HL-60/S4 (cell line): ENCODE data around the gene SFMBT1.

ENCODE experiments used
- in situ Hi-C: fragments of 300-500 bp; cut with MboI; formaldehyde crosslinking; loops from 2 replicates; pipeline ENCODE4 v1.14.3; 2022; ENCODE audit warnings: low sequenced_read_pairs

Gene SFMBT1

DNA sequence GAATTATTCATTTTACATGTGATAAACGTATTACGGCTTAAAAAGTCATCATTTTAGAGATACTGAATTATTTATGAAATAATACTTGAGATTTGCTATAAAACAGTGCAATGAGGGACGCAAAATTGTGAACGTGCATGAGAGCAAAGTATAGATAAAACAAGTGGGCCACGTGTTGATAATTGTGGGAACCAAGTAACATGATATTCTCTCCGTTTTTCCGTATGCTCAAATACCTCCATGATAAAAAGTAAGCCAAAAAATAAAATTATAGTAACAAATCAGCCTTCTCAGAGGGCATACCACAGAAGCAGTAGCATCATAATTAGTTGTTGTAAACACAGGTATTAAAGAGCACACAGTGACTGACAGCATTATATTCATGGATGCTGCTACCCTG lies 42.6 kb downstream of the SFMBT1 start:
- in situ Hi-C loops: no loop called here

DNA sequence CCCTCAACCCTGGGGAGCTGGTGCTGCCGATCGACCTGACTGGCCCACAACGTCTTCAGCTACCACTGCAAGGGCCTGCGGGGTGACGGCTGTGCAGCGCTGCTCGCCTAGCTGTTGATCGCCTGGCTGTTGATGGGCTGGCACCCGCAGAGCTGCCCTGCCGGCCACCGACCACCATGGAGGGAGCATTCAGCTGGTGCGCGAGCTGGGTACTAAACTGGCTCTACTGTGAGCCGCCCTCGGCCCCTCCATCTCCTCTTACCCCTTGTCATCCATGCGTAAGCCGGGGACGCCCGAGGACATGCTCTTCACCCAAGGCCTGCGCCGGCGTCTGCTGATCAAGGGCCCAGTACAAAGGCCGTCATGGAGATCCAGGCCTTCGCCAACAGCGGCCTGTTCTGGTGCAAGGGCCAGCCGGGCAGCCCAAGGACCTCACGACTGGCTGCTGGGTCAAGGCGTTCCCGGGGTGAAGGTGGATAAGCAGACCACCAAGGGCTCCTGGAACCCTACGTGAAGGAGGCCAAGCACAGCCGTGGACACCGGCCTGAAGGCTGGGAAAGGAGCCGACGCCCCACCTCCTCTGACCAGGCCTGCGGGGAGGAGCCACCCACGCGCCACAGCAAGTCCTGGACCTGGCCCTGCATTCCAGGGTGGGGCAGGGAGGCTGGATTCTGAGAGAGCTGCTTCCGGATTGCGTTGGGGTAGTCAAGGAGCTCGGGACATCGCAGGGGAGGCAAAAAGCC lies 46.9 kb downstream of the SFMBT1 start:
- in situ Hi-C loops: no loop called here

DNA sequence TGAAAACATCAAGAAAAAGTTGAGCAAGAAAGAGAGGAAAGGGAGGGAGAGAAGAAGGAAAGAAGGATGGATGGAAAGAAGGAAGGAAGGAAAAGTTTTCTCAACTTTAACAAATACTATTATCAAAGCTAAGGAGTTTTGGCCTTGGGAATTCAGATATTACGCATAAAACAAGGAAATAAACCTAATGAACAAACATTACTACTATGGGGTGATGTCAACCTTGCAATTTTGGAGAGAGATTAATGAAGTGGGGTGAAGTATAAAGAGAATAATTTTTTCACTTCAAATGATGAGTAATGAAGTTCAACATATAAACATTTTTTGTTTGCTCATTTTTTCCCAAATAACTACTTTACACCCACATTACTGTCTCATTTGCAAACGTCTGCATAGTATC lies 55.2 kb downstream of the SFMBT1 start:
- in situ Hi-C loops: no loop called here

DNA sequence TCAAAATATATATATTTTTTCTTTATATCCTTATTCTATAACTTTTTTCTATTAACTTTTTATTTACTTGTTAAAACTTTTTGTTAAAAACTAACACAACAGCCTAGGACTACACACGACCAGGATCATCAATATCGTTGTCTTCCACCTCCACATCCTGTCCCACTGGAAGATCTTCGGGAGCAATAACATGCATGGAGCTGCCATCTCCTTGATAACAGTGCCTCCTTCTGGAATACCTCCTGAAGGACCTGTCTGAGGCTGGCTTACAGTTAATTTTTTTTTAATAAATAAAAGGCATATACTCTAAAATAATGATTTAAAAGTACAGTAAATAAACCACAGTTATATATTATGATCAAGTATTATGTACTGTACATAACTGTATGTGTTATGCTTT lies 58.9 kb downstream of the SFMBT1 start:
- in situ Hi-C loops: no loop called here

DNA sequence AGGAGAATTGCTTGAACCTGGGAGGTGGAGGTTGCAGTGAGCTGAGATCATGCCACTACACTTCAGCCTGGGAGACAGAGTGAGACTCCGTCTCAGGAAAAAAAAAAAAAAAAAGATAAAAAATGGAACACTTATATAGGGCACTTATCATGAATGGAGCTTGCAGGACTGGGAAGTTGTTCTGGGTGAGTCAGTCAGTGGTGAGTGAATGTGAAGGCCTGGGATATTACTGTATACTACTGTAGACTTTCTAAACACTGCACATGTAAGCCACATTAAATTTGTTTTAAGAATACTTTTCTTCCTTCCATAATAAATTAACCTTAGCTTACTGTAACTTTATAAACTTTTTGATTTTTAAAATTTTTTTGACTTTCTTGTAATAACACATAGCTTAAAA lies 59.8 kb downstream of the SFMBT1 start:
- in situ Hi-C loops: no loop called here

DNA sequence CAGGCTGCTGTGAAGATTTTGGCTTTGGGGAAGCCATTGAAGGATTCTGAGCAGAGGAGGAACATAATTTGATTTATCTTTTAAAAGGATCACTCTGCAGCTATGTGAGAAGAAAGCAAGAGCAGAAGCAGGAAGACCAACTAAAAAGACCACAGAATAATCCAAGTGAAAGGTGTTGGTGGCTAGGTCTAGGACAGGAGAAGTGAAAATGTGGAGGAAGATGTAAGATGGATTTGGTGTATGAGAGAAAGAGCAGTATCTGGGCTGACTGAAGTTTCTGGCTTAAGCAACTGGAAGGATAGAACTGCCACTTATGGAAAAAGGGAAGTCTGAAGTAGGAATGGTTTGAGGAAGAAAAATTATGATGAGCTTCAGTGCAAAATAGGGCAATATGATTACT lies 62.0 kb downstream of the SFMBT1 start:
- in situ Hi-C loops: no loop called here

DNA sequence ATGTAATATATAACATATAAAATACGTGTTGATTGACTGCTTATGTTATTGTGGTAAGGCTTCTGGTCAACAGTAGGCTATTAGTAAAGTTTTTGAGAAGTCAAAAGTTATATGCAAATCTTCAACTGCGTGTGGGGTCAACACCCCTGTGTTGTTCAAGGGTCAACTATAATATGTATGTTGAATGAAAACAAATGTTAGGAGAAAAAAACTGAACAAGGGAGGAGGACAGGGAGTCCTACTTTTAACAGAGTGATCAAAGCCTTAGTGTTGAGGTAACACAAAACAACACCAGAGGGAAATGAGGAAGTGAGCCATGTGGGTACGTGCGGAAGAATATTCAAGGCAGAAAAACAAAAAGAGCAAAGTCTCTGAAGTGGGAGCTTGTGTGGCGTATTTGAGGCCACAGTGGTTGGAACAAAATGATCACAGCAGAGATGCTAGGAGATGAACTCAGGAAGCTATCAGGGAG lies 62.5 kb downstream of the SFMBT1 start:
- in situ Hi-C loops: no loop called here

DNA sequence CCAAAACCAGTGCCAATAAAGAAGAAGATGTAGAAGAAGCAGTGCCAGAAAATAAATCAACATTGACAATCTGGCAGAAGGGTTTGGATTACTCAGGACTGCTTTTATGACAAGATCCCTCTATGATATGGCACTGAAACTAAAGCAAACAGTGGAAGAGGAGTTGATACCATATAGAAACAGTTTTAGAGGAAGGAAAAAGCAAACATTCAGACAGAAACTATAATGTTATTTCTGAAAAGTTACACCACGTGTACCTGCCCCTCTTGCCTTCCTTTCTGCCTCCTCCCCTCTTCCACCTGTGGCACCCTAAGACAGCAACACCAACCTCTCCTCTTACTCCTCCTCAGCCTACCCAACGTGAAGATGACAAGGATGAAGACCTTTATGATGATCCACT lies 63.0 kb downstream of the SFMBT1 start:
- in situ Hi-C loops: no loop called here

DNA sequence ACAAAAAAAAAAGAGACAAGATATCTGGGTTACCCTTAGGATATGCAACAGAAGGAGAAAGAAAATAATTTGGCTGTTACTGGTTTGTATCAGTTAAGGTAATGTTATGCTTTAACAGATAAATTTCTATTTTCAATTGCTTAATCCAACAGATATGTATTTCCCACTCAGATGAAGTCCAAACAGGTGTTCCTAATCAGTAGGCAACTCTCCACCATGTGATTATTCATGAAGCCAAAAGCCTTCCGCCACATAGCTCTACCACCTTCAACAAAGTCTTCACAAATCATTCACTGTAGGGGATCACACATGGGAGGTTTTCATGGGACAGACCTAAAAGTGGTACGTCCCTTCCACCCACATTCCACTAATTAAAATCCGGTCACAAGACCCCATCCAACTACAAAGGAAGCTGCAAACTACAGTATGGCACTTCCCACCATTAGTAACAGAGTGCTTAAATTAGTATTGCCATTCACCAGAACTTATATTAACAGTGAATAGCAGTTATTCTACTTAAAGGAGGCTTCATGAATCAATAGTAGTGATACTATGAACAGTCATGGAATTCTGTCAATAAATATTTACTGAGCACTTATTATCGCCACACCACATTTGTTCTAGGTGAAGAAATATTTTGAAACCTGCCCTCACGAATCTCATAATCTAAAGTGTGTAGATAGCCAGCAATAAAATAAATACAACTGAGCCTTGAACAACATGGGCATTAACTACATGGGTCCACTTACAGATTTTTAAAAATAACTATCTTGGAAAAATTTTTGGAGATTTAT lies 66.5 kb downstream of the SFMBT1 start:
- in situ Hi-C loops: no loop called here

DNA sequence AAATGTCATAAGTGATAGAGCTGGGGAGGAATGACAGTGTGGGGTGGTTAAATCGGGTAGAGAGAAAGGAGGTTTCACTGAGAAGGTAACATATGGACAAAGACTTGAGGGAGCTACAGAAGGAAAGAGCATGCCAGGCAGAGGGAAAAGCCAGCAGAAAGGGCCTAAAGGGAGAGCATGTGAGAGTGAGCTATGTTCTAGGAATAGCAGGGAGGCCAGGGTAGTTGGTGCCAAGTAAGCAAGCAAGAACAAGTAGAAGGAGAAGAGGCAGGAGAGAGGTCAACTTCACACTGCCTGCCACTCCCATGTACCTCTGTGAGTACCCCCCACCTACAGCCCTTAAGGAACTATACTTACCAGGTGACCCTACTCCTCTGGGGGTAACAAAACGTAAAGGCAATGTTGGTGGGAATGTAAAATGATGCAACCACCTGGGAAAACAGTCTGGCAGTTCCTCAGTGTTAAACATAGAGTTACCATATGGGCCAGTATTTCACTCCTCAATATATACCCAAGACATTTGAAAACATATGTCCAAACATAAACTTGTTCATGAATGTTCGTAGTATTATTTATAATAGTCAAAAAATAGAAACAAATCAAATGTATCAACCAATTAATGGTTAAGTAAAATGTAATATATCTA lies 67.6 kb downstream of the SFMBT1 start:
- in situ Hi-C loops: no loop called here

DNA sequence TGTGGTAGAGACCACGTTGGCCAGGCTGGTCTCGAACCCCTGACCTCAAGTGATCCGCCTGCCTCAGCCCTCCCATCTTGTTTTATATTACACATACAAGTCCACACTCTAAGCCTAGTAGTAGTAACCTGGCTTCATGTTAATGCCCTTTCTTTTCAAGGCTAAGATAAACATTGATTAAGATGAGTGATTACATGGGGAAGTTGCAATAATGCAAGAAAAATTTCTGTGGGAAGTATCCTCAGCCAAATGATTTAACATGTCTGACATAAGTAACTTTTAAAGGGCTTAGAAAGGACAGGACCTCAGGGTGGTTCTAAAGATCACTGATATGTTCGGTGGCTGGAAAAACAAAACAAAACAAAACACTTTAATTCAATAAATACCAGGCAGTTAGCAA lies 72.1 kb downstream of the SFMBT1 start:
- in situ Hi-C loops: no loop called here

DNA sequence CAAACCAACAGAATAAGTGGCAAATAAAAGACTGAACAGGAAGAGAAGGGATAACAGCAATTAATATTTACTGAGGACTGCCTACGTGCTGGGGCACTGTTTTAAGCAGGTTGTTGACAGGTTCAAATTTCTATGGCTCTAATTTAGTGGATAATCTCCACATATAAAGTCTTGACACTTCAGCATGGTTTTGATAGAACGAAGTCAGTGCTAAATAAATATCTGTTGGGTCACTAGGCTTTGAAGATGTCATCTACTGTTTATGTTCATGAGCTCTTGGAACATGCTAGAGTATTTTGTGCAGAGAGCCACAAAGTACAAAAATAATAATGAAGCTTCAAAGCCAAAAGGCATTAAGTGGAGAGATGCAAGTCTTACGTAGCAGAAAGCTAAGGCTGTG lies 74.0 kb downstream of the SFMBT1 start:
- in situ Hi-C loops: no loop called here

DNA sequence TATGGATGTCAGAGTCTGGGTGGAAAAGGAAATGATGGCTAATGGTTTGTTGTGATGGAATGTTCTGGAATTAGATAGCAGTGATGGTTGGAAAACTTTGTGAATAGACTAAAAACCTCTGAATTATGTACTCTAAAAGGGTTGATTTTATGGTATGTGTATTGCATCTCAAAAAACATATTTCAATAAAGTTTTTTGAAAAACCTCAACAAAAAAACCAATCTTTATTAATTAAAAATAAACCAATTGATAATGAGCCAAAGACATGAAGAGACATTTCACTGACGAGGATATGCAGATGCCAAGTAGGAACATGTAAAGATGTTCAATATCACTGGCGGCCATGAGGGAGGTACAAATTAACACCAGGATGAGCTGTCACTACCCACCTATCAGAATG lies 78.5 kb downstream of the SFMBT1 start:
- in situ Hi-C loops: no loop called here

DNA sequence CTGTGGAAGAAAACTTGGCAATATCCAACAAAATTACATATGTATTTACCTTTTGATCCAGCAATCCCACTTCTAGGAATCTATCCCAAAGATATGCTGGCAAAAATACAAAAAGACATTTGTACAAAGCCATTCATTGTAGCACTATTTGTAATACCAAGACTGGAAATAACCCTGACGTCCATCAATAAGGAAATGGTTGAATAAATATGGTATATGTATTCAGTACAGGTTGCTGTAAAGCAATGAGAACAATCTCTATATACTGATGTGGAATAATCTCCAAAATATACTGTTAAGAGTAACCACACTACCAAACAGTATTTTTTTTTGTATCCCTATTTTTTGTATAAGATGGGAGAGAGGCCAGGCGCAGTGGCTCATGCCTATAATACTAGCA lies 83.7 kb downstream of the SFMBT1 start:
- in situ Hi-C loops: no loop called here

DNA sequence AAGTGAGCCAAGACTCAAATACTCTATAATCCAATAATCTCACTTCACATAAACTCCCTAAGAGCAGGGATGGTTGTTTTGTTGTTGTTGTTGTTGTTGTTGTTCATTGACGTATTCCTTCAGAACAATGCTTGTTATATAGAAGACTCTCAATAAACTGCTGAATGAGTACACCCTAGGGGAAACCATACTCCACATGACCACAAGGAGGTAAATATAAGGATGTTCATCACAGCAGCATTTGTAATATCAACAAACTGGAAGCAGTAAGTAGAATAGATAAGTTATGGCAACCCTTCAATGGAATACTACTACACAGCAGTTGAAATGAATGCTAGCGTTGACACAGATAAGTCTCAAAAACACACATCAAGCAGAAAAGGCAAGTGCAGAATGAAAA lies 86.1 kb downstream of the SFMBT1 start:
- in situ Hi-C loops: no loop called here

DNA sequence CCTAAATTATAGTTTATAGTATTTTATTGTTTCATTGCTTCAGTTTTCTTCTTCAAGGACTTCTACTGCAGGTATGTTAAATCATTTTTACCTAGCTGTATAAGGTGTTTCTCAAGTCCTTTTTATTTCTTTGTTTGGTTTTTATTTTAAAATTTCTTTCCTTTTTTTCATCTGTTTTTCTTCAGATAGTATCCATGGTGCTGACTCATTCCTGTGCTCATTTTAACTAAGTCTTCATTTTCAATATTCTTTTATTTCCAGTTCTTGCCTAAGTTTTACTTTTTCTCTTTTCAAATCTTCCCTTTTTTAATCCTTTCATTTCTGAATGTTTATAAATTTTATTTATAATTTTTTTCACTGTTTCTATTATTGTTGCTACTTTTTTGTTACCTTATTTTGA lies 106.3 kb downstream of the SFMBT1 start:
- in situ Hi-C loops: no loop called here

DNA sequence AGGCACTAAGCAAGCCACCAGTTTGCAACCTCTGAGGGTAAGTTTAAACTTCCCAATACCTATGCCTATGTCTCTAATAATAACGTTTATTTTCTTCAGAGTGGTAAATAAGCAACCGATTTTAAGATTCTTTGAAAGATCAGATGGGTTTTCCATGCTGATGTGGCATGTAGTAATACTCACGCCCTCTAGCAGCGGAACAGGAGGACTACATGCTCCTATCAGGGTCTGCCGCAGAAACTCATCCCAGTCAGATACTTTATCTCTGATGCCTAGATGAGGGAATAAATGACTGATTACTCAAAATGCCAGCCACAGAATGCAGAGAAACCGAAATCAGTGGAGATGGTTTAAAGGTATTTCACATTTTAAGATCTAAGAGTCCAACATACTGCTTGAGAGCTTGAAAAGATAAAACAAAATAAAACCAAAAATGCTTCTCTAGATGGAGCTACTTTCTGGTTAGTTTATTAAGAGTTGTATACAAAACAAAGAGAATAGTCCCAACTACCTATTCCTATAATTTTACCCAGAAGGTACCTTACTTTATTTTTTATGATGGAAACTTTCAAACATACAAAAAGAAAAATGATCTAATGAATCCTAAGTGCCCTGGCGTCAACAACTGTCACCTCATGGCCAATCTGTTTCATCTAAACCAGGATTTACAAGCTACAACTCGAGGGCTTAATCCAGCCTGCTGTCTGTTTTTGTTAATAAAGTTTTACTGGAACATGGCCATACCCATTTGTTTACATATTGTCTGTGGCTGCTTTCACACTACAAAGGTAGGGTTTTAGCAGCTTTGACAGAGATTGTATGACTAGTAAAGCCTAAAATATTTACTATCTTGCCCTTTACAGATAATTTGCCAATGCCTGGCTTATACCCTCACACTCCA lies 111.0 kb downstream of the SFMBT1 start:
- in situ Hi-C loops: no loop called here

DNA sequence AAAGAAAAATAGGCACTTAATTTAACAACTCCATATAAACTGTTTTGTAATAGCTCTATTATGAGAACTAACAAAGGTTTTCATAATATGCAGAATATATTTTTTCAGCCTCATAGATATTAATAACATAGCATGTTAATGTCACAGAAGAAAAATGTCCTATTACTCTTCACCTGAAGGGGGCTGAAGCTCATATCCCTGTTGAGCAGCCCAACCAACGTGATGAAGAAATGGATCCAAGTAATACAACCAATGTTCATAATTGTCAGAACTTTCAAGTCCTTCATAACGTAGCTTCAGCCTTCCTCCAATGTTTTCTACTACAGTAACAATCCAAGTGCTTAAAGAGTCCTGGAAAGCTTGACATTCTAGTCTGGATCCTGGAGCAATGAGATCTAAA lies 114.0 kb downstream of the SFMBT1 start:
- in situ Hi-C loops: no loop called here

DNA sequence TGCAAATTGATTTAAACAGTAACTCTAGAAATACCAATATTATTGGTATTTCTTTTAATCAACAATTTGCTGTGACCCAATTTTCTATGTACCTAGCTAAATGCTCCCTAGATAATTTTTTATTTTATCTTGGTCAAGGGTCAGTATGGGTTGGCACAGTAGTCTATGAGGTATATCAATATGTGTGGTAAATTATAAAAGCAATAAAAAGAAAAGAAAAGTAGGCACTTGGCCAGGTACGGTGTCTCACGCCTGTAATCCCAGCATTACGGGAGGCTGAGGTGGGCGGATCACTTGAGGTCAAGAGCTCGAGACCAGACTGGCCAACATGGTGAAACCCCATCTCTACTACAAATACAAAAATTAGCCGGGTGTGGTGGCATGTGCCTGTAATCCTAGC lies 114.5 kb downstream of the SFMBT1 start:
- in situ Hi-C loops: no loop called here

DNA sequence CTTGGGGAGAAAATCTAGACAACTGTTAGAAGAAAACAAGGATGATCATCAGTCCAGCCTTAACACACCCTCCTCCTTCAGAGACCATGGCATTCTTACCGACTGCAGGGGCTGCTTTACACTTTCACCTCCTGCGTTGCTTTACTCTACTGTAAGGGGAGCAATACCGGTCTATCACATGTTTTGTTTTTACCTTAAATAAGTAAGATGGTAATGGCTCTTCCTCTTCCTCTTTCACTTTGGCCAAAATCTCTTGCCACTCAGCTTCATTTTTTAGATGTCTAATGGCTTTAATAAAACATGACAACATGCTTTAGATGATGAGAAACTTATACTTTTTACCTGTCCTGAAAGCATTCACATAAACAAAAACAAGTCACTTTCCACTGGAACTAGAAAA lies 115.1 kb downstream of the SFMBT1 start:
- in situ Hi-C loops: no loop called here

DNA sequence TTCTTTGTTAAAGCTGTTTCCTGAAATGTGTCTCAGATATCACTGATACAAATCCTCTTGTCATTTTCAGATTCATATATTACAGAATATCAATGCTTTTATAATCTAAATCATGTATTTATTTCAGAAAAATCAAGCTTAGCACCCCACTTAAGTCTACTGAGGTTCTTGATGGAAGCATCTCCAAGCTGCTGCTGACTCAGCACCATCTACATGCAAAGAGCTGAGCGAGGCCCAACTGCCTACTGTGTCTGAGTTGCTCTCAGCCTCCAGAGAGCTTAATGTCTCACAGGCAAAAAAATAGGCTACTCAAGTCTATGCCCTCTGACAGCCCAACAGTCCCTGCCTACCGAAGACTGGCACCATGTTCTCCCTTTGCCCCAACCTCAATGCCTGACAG lies 119.3 kb downstream of the SFMBT1 start:
- in situ Hi-C loops: no loop called here
